ENCODE results near the gene RPS27. TPM values are rescaled to one million over a fixed set of nuclear protein-coding genes. Genes with fewer than 3 reads are reported as not detected.

The RPS27 gene
- total RNA-seq (2014; rRNA removed), result 1,964 and 2,544 TPM in 2 replicates
- Bru-seq, nascent RNA, result percentile 100 among the genes with signal in this experiment
- percentile 98 among the genes with signal in this experiment for BruChase-seq, experiment 1, labeled RNA remaining after a 6-hour chase
- percentile 99 among the genes with signal in this experiment for BruChase-seq, experiment 2, labeled RNA remaining after a 2-hour chase
- long read RNA-seq, transcript RPS27-204 (4 exons, 573 nt), result minor isoform, 125 of 934 reads
- long read RNA-seq, transcript RPS27-205 (5 exons, 467 nt), result minor isoform, 5 of 934 reads
- long read RNA-seq, transcript RPS27-201 (4 exons, 359 nt), result major isoform, 782 of 934 reads
- long read RNA-seq, transcript RPS27-203 (3 exons, 496 nt), result minor isoform, 14 of 934 reads
- long read RNA-seq, partial matches to known transcripts, result 4 of 934 reads
- long read RNA-seq, other reads (novel, unspliced or antisense), result 4 of 934 reads

GRCh38 chr1:153990468-153991150 is at the start of gene RPS27:
Gene RPS27, plus strand, starts transcription at chr1:153990762. Its CDS starts 35 bp downstream, at chr1:153990797.
- intact Hi-C loops (cut with micrococcal nuclease), result no loop called here
- Histone ChIP-seq H3K27me3 (ENCODE audit: low read length) (no peaks in the 10 kb centered on the region), H3K4me2 (ENCODE audit: low read length) (peak within 1 kb of the TSS; percentile 83), H3K79me2 (ENCODE audit: low read length) (peaks cover 28% of the 10 kb centered on the region), H3K9ac (ENCODE audit: low read length) (peak within 1 kb of the TSS; percentile 95), H2AFZ (ENCODE audit: low read length) (peak within 1 kb of the TSS; percentile 78), H3K4me1 (ENCODE audit: insufficient read depth, low read length) (peaks cover 19% of the 10 kb centered on the region), H3F3A (ENCODE audit: low read length, unreplicated experiment) (peaks cover 17% of the 10 kb centered on the region), H3K9me3 (ENCODE audit: low read length) (no peaks in the 10 kb centered on the region), H3K27ac (ENCODE audit: low read length) (peak within 1 kb of the TSS; percentile 69), H3K9me2 (replicated peaks; ENCODE audit: low read length) (no peaks in the 10 kb centered on the region), H4K20me1 (ENCODE audit: low read length) (peaks cover 17% of the 10 kb centered on the region), H3K4me3 (ENCODE audit: low read length) (peak within 1 kb of the TSS; percentile 94), H3K36me3 (ENCODE audit: low read depth, low read length) (peaks cover 27% of the 10 kb centered on the region)
- ChIA-PET POLR2A (ENCODE audit: unreplicated experiment) (interaction anchor here (0.5 to 0.7 kb wide), 11 partner anchors 9 to 331 kb away, joined by 3 to 11 read pairs (median 5); partner anchors contain the start of genes CREB3L4, CRTC2 and JTB), CTCF (no interaction called here)
- no TSS peak for BruUV-seq (replicated peaks)
- DNase-seq (peak; percentile 99), ATAC-seq (peak; percentile 36)
- TF ChIP-seq EZH2phosphoT487 (IDR thresholded peaks at IDR 0.05; ENCODE audit: borderline replicate concordance, low read length) (no peak), CTCF (conservative IDR thresholded peaks at IDR 0.05; ENCODE audit: low read depth, low read length) (no peak), EZH2 (IDR thresholded peaks at IDR 0.05; ENCODE audit: low read length, unreplicated experiment) (no peak)

GRCh38 chr1:153941826-153942725 is 48.5 kb upstream of the RPS27 start:
- DNase-seq, result no peak
- Histone ChIP-seq H3K4me2 (ENCODE audit: low read length) (no peak overlapping the region), H3K9me3 (ENCODE audit: low read length) (no peaks in the 10 kb centered on the region), H3F3A (ENCODE audit: low read length, unreplicated experiment) (no peaks in the 10 kb centered on the region), H3K4me3 (ENCODE audit: low read length) (no peak overlapping the region), H3K27me3 (ENCODE audit: low read length) (no peaks in the 10 kb centered on the region), H3K79me2 (ENCODE audit: low read length) (peaks cover 23% of the 10 kb centered on the region), H2AFZ (ENCODE audit: low read length) (no peak overlapping the region), H3K36me3 (ENCODE audit: low read depth, low read length) (no peaks in the 10 kb centered on the region; the same call in 1 of the 2 replicates), H3K9ac (ENCODE audit: low read length) (no peak overlapping the region), H3K9me2 (replicated peaks; ENCODE audit: low read length) (no peaks in the 10 kb centered on the region), H3K4me1 (ENCODE audit: insufficient read depth, low read length) (peaks cover 13% of the 10 kb centered on the region), H4K20me1 (ENCODE audit: low read length) (no peaks in the 10 kb centered on the region), H3K27ac (ENCODE audit: low read length) (no peak overlapping the region)
- intact Hi-C loops (cut with micrococcal nuclease), result no loop called here
- CTCF ChIA-PET, result no interaction called here
- no TSS peak for BruUV-seq (replicated peaks)
- no peak for ATAC-seq
- POLR2A ChIA-PET (ENCODE audit: unreplicated experiment), result no interaction called here
- TF ChIP-seq EZH2 (IDR thresholded peaks at IDR 0.05; ENCODE audit: low read length, unreplicated experiment) (no peak), CTCF (conservative IDR thresholded peaks at IDR 0.05; ENCODE audit: low read depth, low read length) (no peak), EZH2phosphoT487 (IDR thresholded peaks at IDR 0.05; ENCODE audit: borderline replicate concordance, low read length) (no peak)
